Gastrocnemius medialis (tissue), 4 donors: ENCODE results near the gene CENPN.
A peak's percentile ranks its signal among the peaks of the same experiment; 100 is the strongest.

Source experiments
- POLR2A ChIP-seq, 2 donors: fragments of 450-650 bp; IDR thresholded peaks; one replicate each; pipeline ENCODE4 v1.6.1; 2017; ENCODE audit warnings: antibody characterized with exemption in 2 of 2, mild to moderate bottlenecking in 2 of 2, moderate library complexity in 2 of 2
- TF ChIP-seq, protein P1 (sequence below), 5 experiments: fragments of 450-650 bp in 3 of 5; fragments of 200-600 bp in 2 of 5; sonication (generic) in 2 of 5; IDR thresholded peaks in 4 of 5; conservative IDR thresholded peaks in 1 of 5; 1 replicate in 4 of 5; 2 replicates in 1 of 5; pipeline ENCODE4 v1.5.1; 2016 to 2019; ENCODE audit warnings: antibody characterized with exemption in 5 of 5, mild to moderate bottlenecking in 3 of 5, moderate library complexity in 3 of 5

DNA sequence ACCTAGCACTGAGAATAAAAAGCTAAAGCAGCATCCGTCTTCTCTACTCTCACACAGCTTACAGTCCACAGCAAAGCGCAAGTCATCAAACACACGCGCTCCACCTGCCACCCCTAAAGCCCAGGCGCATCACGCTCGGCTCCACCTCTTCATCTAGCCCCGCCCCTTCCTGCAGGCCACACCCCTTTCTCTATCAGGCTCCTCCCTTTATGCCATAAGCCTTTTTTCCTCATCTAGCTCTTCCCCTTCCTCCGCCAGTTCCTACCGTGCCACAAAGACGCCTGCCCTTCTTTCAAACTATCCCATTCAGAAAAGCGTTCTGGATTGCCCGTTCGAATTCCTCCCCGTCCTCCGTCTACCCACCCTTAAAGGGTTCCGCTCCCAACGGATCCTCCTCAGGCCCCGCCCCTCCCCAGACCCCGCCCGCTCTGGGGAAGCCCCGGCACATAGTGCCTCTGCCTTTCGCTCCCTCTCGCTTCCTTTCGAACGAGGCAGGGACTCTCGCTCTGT, 69.6 kb downstream of the CENPN start:
- TF ChIP-seq, protein P1, sequence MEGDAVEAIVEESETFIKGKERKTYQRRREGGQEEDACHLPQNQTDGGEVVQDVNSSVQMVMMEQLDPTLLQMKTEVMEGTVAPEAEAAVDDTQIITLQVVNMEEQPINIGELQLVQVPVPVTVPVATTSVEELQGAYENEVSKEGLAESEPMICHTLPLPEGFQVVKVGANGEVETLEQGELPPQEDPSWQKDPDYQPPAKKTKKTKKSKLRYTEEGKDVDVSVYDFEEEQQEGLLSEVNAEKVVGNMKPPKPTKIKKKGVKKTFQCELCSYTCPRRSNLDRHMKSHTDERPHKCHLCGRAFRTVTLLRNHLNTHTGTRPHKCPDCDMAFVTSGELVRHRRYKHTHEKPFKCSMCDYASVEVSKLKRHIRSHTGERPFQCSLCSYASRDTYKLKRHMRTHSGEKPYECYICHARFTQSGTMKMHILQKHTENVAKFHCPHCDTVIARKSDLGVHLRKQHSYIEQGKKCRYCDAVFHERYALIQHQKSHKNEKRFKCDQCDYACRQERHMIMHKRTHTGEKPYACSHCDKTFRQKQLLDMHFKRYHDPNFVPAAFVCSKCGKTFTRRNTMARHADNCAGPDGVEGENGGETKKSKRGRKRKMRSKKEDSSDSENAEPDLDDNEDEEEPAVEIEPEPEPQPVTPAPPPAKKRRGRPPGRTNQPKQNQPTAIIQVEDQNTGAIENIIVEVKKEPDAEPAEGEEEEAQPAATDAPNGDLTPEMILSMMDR (IDR thresholded peaks at IDR 0.05 in 4 of 5, conservative IDR thresholded peaks at IDR 0.05 in 1 of 5), result no peak
- TF ChIP-seq POLR2A (IDR thresholded peaks at IDR 0.05), result peak in 1 of 2 donors; percentile 16
